GM12878 (cell line): ENCODE measurements around the gene SPATA1. TPM values are rescaled to one million over a fixed set of nuclear protein-coding genes. Genes with fewer than 3 reads are reported as not detected.
"Not testable (repeated sequence)": the region's sequence is repeated elsewhere in the genome, so short reads cannot be mapped to it uniquely, and the experiment has no call there.

Experiments
- ATAC-seq: fragments of 200-7000 bp; cut with Tn5 transposase; 3 replicates; pipeline ENCODE4 v1.9.1; 2020; ENCODE audit warnings: mild to moderate bottlenecking, moderate library complexity
- BruUV-seq: library from RNA; stranded (reverse); fragments of 400-500 nt; replicated peaks from 2 replicates; lab custom pipeline; 2021; lab: Mats Ljungman, UMichigan
- CTCF ChIA-PET: fragments of 300-600 bp; sonication (Branson Sonifier 250); formaldehyde crosslinking; extraction: SDS; loops from one replicate; lab custom pipeline; 2021; ENCODE audit warnings: inconsistent platforms; lab: Yijun Ruan, JAX
- POLR2A ChIA-PET: fragments of 350-600 bp; formaldehyde crosslinking; extraction: SDS; loops from one replicate; lab custom pipeline; 2021; ENCODE audit warnings: inconsistent platforms; lab: Charles Lee
- RAD21 ChIA-PET: fragments of 300-600 bp; sonication (Branson Sonifier 250); formaldehyde crosslinking; loops from one replicate; lab custom pipeline; 2023; ENCODE audit warnings: antibody characterized with exemption; ENCODE audit not compliant: unreplicated experiment; lab: Charles Lee
- SMC1A ChIA-PET: fragments of 300-600 bp; sonication (Branson Sonifier 250); formaldehyde crosslinking; loops from one replicate; lab custom pipeline; 2023; ENCODE audit not compliant: unreplicated experiment, uncharacterized antibody; lab: Charles Lee
- DNase-seq: peaks from one replicate; pipeline ENCODE4 v3.0.0-alpha.2; 2011; ENCODE audit warnings: low read depth, low spot score
- FAIRE-seq: peaks from 3 replicates; lab custom pipeline; 2011; peaks lifted over from hg19 to GRCh38; lab: Jason Lieb, UNC
- H2AFZ ChIP-seq: 2 replicates; pipeline ENCODE4 v1.6.0; 2011; ENCODE audit warnings: low read depth, low read length, control low read depth; ENCODE audit not compliant: control insufficient read depth
- H3K27ac ChIP-seq: 2 replicates; pipeline ENCODE4 v1.5.1; 2011; ENCODE audit warnings: control low read depth; ENCODE audit not compliant: control insufficient read depth, insufficient read depth
- H3K27me3 ChIP-seq, 2 experiments: replicated peaks in 1 of 2; 2 replicates each; pipeline versions ENCODE4 v1.6.0 to v1.6.1; 2011; ENCODE audit warnings: low read length in 1 of 2; ENCODE audit not compliant: control insufficient read depth in 2 of 2, insufficient read depth in 2 of 2
- H3K36me3 ChIP-seq, 2 experiments: 2 replicates each; pipeline ENCODE4 v1.5.1; 2011; ENCODE audit warnings: low read length in 1 of 2; ENCODE audit not compliant: control insufficient read depth in 2 of 2, insufficient read depth in 2 of 2
- H3K4me1 ChIP-seq: 2 replicates; pipeline ENCODE4 v1.6.1; 2011; ENCODE audit warnings: mild to moderate bottlenecking, low read length, moderate library complexity, mixed read lengths; ENCODE audit not compliant: control insufficient read depth, insufficient read depth
- H3K4me2 ChIP-seq: 2 replicates; pipeline ENCODE4 v1.6.0; 2011; ENCODE audit warnings: control low read depth; ENCODE audit not compliant: control insufficient read depth, insufficient read depth
- H3K4me3 ChIP-seq: fragments of 200-600 bp; sonication (generic); 2 replicates; pipeline ENCODE4 v1.5.1; 2016
- H3K79me2 ChIP-seq: 2 replicates; pipeline ENCODE4 v1.6.0; 2011; ENCODE audit warnings: low read length; ENCODE audit not compliant: control insufficient read depth, insufficient read depth
- H3K9ac ChIP-seq: 2 replicates; pipeline ENCODE4 v1.8.0; 2011; ENCODE audit warnings: low read length, control low read depth, mixed read lengths; ENCODE audit not compliant: control insufficient read depth, insufficient read depth
- H3K9me3 ChIP-seq: replicated peaks from 3 replicates; pipeline ENCODE4 v1.5.1; 2011; ENCODE audit warnings: mild to moderate bottlenecking, low read length; ENCODE audit not compliant: control insufficient read depth, insufficient read depth
- H4K20me1 ChIP-seq: 2 replicates; pipeline ENCODE4 v1.6.0; 2011; ENCODE audit not compliant: control insufficient read depth, insufficient read depth
- ESRRA ChIP-seq: IDR thresholded peaks from 2 replicates; pipeline ENCODE4 v1.6.1; 2012; ENCODE audit warnings: mild to moderate bottlenecking, low read length, improper control_type of control experiment
- WGBS: methylation state at CpG from one replicate; pipeline ENCODE4 v1.1.6; 2016; ENCODE audit warnings: low lambda C conversion rate; ENCODE audit not compliant: insufficient replicate concordance, insufficient coverage; ENCODE audit errors: missing lambda C conversion rate; 5-methylcytosine and 5-hydroxymethylcytosine counted together
- in situ Hi-C: fragments of 300-500 bp; cut with MboI; formaldehyde crosslinking; loops from 9 replicates; pipeline ENCODE4 v1.14.3; 2018; ENCODE audit warnings: mixed read lengths
- intact Hi-C: fragments of 100-400 bp; cut with micrococcal nuclease; formaldehyde crosslinking; loops from one replicate; pipeline ENCODE4 v1.14.2; 2022; ENCODE audit not compliant: unreplicated experiment
- polyA plus RNA-seq, 11 experiments: library from polyadenylated mRNA; depleted of rRNA in 4 of 11; unstranded in 6 of 11; stranded (reverse) in 5 of 11; fragments of >200 nt; fragmentation: Nextera tagmentation in 4 of 11; fragmentation: Illumina TruSeq in 1 of 11; extraction: Ambion mirVana in 4 of 11; extraction: Trizol in 1 of 11; gene quantifications; 1 replicate in 1 of 11; 2 replicates in 10 of 11; pipeline versions ENCODE4 v1.2.1 to v1.2.3, GENCODE V29; 2011 to 2016; ENCODE audit warnings: inconsistent platforms in 2 of 11, missing spikeins in 2 of 11, low read depth in 1 of 11
- total RNA-seq, 4 experiments: library from RNA; depleted of rRNA in 3 of 4; stranded (reverse); fragments of >200 nt in 3 of 4; fragmentation: Illumina TruSeq in 1 of 4; extraction: Trizol in 1 of 4; gene quantifications; 2 replicates each; pipeline versions ENCODE4 v1.2.1 to v1.2.3, GENCODE V29; 2013 to 2021
- TF ChIP-seq, protein P1 (sequence below): fragments of 450-650 bp; IDR thresholded peaks from 2 replicates; pipeline ENCODE4 v1.6.1; 2016; ENCODE audit warnings: mild to moderate bottlenecking, moderate library complexity, borderline replicate concordance

SPATA1 gene
- total and polyA plus RNA-seq, 10 of the 15 experiments (the other 5 are each of a cell fraction or from before 2014, with no cell fraction given): 0.74 to 2.4 (median 1.9) TPM

DNA sequence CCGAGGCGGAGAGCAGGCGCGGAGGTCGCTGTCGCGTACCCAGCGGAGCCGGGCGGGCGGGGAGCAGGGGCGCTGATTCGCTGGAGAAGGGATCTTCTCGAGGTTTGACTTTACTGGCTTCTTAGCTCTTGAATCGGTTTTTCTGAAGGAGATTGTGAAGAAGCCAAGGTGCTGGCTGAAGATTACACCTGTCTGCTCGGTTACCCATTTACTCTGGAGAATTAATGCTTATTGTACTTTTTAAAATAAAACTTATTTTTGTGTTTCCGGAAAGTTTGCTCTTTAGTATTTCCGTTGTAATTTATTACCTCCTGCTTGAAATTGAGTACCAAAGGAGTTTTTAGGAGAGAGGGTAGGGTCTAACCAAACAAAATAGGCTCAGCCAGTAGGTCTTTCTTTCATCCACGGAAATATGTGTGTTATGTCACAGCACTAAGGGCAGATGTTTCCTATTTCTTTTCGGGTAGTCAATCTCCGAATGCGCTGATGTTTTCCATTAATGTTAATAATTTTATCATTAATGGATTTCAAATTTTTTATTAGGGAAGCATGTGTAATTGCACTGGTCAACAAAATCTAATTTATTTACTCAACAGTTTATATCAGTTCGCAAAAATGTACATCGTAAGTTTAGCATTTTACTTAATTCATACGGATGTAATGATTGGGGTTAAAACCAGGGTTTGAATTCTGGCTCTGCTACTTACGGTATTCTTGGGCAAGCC lies 705 bp downstream of the SPATA1 start (continued):
- TF ChIP-seq, protein P1, sequence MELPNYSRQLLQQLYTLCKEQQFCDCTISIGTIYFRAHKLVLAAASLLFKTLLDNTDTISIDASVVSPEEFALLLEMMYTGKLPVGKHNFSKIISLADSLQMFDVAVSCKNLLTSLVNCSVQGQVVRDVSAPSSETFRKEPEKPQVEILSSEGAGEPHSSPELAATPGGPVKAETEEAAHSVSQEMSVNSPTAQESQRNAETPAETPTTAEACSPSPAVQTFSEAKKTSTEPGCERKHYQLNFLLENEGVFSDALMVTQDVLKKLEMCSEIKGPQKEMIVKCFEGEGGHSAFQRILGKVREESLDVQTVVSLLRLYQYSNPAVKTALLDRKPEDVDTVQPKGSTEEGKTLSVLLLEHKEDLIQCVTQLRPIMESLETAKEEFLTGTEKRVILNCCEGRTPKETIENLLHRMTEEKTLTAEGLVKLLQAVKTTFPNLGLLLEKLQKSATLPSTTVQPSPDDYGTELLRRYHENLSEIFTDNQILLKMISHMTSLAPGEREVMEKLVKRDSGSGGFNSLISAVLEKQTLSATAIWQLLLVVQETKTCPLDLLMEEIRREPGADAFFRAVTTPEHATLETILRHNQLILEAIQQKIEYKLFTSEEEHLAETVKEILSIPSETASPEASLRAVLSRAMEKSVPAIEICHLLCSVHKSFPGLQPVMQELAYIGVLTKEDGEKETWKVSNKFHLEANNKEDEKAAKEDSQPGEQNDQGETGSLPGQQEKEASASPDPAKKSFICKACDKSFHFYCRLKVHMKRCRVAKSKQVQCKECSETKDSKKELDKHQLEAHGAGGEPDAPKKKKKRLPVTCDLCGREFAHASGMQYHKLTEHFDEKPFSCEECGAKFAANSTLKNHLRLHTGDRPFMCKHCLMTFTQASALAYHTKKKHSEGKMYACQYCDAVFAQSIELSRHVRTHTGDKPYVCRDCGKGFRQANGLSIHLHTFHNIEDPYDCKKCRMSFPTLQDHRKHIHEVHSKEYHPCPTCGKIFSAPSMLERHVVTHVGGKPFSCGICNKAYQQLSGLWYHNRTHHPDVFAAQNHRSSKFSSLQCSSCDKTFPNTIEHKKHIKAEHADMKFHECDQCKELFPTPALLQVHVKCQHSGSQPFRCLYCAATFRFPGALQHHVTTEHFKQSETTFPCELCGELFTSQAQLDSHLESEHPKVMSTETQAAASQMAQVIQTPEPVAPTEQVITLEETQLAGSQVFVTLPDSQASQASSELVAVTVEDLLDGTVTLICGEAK: peak; percentile 43; the same call in 1 of the 2 replicates
- no peak for TF ChIP-seq ESRRA

DNA sequence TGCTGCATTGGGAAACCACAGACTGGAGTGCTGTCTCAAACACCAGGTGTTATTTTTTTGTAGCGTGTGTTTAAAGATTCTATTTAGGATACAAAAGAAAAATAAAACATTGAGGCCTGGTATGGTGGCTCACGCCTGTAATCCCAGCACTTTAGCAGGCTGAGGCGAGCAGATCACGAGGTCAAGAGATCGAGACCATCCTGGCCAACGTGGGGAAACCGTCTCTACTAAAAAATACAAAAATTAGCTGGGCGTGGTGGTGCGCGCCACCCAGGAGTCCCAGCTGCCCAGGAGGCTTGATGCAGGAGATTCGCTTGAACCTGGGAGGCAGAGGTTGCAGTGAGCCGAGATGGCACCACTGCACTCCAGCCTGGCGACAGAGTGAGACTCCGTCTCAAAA lies 1.7 kb downstream of the SPATA1 start:
- RAD21 ChIA-PET: interaction anchor here (1.0 to 2.4 kb wide), 2 partner anchors 27 to 66 kb away, joined by 3 to 26 read pairs; partner anchors contain the start of gene CTBS
- H3K36me3 ChIP-seq, in situ Hi-C loops, BruUV-seq, DNase-seq, CTCF ChIA-PET, ATAC-seq, H4K20me1 ChIP-seq, H3K27me3 ChIP-seq, H2AFZ ChIP-seq, H3K9me3 ChIP-seq, POLR2A ChIA-PET, H3K9ac ChIP-seq, FAIRE-seq, H3K4me1 ChIP-seq, H3K27ac ChIP-seq: not testable (repeated sequence)
- Histone ChIP-seq H3K4me3 (peak overlapping the region; percentile 85; the same call in 1 of the 2 replicates), H3K4me2 (peak overlapping the region; percentile 78; the same call in 1 of the 2 replicates), H3K79me2 (peaks cover 40% of the 10 kb centered on the region)
- SMC1A ChIA-PET: interaction anchor here (2.2 to 4.8 kb wide), 2 partner anchors 27 to 66 kb away, joined by 16 to 61 read pairs; partner anchors contain the start of genes CTBS and RPF1
- WGBS: 92% methylated on average over 14 of the region's 14 CpGs
- intact Hi-C loops: loop anchor here (2.0 kb wide), 1 partner anchor 113 kb away; no protein-coding TSS in a partner anchor
